22Rv1 (cell line): ENCODE data around the gene CSF1.

ENCODE experiments used
- H3K27ac ChIP-seq: fragments of 450-650 bp; 2 replicates; pipeline ENCODE4 v1.5.1; 2017
- ZFX ChIP-seq: fragments of 450-650 bp; IDR thresholded peaks from 2 replicates; pipeline ENCODE4 v1.6.1; 2017; ENCODE audit warnings: antibody characterized with exemption, borderline replicate concordance
- TF ChIP-seq, protein P1 (sequence below): fragments of 450-650 bp; IDR thresholded peaks from 2 replicates; pipeline ENCODE4 v1.5.1; 2017; ENCODE audit warnings: mild to moderate bottlenecking

The CSF1 gene

GRCh38 chr1:109904105-109904817 lies 6.4 kb upstream of the CSF1 start:
- H3K27ac ChIP-seq: no peak overlapping the region
- TF ChIP-seq, protein P1, sequence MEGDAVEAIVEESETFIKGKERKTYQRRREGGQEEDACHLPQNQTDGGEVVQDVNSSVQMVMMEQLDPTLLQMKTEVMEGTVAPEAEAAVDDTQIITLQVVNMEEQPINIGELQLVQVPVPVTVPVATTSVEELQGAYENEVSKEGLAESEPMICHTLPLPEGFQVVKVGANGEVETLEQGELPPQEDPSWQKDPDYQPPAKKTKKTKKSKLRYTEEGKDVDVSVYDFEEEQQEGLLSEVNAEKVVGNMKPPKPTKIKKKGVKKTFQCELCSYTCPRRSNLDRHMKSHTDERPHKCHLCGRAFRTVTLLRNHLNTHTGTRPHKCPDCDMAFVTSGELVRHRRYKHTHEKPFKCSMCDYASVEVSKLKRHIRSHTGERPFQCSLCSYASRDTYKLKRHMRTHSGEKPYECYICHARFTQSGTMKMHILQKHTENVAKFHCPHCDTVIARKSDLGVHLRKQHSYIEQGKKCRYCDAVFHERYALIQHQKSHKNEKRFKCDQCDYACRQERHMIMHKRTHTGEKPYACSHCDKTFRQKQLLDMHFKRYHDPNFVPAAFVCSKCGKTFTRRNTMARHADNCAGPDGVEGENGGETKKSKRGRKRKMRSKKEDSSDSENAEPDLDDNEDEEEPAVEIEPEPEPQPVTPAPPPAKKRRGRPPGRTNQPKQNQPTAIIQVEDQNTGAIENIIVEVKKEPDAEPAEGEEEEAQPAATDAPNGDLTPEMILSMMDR: no peak
- no peak for TF ChIP-seq ZFX

- TF ChIP-seq, protein P1: no peak
- TF ChIP-seq ZFX: no peak
- no peak overlapping the region for H3K27ac ChIP-seq
Measured at GRCh38 chr1:109905491-109905890, 5.2 kb upstream of the CSF1 start.

GRCh38 chr1:109906160-109906838 lies 4.3 kb upstream of the CSF1 start:
- no peak for TF ChIP-seq ZFX
- TF ChIP-seq, protein P1: no peak
- H3K27ac ChIP-seq: no peak overlapping the region

DNA sequence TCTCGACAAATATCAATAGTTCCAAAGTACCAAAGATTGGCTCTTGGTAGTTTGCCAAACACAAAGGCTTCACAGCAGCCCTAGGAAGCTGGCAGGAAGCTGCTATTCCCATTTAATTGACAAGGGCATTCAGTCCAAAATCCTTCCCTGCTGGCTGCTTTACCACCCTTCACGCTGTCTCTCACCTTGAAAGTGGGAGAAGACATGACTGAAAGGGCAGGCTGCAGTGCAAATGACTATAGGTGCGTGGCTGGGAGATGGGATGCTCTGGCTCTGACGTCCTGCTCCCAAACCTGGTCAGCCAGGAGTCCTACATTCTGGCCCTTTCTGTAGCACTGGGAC lies 3.8 kb upstream of the CSF1 start:
- TF ChIP-seq, protein P1: no peak
- no peak for TF ChIP-seq ZFX
- H3K27ac ChIP-seq: no peak overlapping the region

DNA sequence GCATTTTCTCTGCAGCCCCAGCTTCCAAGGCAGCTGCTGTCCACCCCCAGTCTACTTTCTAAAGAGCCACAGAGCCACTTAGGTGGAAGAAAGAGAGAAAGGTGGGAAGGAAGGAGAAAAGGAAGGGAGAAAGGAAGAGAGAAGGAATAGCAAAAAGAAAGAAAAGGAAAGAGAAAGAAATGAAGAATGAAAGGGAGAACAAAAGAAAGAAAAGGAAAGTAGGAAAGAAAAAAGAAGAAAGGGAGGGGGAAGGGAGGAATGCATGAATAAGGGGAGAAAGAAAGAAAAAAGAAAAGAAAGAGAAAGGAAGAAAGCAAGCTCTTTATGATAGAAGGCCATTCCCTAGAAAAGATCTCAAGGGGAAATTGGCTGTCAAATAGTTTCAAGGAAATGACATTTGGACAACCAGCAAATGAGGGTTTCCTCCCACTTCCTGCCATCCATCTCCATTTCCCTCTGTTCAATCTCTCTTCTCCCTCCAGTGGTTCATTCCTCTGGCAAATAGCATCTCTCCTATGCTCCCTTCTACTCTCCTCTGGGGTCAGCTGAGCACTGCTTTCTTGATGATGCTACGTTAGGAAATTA lies 3.4 kb upstream of the CSF1 start:
- TF ChIP-seq, protein P1: no peak
- TF ChIP-seq ZFX: no peak
- H3K27ac ChIP-seq: no peak overlapping the region

- no peak overlapping the region for H3K27ac ChIP-seq
- TF ChIP-seq ZFX: no peak
- TF ChIP-seq, protein P1: no peak
Measured at GRCh38 chr1:109908836-109909235, 1.8 kb upstream of the CSF1 start.

- no peak for TF ChIP-seq ZFX
- TF ChIP-seq, protein P1: no peak
- no peak overlapping the region for H3K27ac ChIP-seq
Measured at GRCh38 chr1:109909561-109909960, 1.1 kb upstream of the CSF1 start.
